H9 (cell line): ENCODE data around the gene CORO7. TPM values are rescaled to one million over a fixed set of nuclear protein-coding genes. Genes with fewer than 3 reads are reported as not detected.

Experiments
- DNase-seq: peaks from one replicate; pipeline ENCODE4 v3.0.0-alpha.2; 2017
- H2AFZ ChIP-seq: one replicate; pipeline ENCODE4 v1.6.1; 2013; ENCODE audit warnings: mild to moderate bottlenecking, low read length, control low read depth, moderate library complexity
- H2AK5ac ChIP-seq: 2 replicates; pipeline ENCODE4 v1.6.1; 2013; ENCODE audit warnings: low read length, control low read depth, mixed read lengths; ENCODE audit not compliant: insufficient read length
- H2BK120ac ChIP-seq: one replicate; pipeline ENCODE4 v1.6.1; 2013; ENCODE audit warnings: low read depth, mild to moderate bottlenecking, low read length, control low read depth, inconsistent platforms; ENCODE audit not compliant: poor library complexity, severe bottlenecking
- H2BK12ac ChIP-seq: 2 replicates; pipeline ENCODE4 v1.6.1; 2013; ENCODE audit warnings: low read length, control low read depth, mixed read lengths, low read depth; ENCODE audit not compliant: insufficient read length
- H2BK15ac ChIP-seq: 2 replicates; pipeline ENCODE4 v1.6.1; 2013; ENCODE audit warnings: low read depth, low read length, control low read depth
- H2BK20ac ChIP-seq: one replicate; pipeline ENCODE4 v1.6.1; 2013; ENCODE audit warnings: low read depth, mild to moderate bottlenecking, low read length, control low read depth, inconsistent platforms; ENCODE audit not compliant: poor library complexity, severe bottlenecking
- H2BK5ac ChIP-seq: 2 replicates; pipeline ENCODE4 v1.6.1; 2013; ENCODE audit warnings: low read length, control low read depth, mixed read lengths; ENCODE audit not compliant: insufficient read length
- H3K14ac ChIP-seq: 2 replicates; pipeline ENCODE4 v1.6.1; 2013; ENCODE audit warnings: low read length, control low read depth; ENCODE audit not compliant: insufficient read depth
- H3K18ac ChIP-seq: 2 replicates; pipeline ENCODE4 v1.6.1; 2013; ENCODE audit warnings: low read depth, mild to moderate bottlenecking, mixed read lengths, low read length, control low read depth; ENCODE audit not compliant: insufficient read length
- H3K23ac ChIP-seq: 2 replicates; pipeline ENCODE4 v1.6.1; 2013; ENCODE audit warnings: low read length, control low read depth, mixed read lengths, low read depth; ENCODE audit not compliant: insufficient read length
- H3K23me2 ChIP-seq: 2 replicates; pipeline ENCODE4 v1.6.1; 2013; ENCODE audit warnings: low read depth, mild to moderate bottlenecking, mixed read lengths, low read length, control low read depth; ENCODE audit not compliant: insufficient read length, poor library complexity, severe bottlenecking
- H3K27ac ChIP-seq: 2 replicates; pipeline ENCODE4 v1.5.1; 2013; ENCODE audit warnings: low read length, control low read depth, mixed read lengths, low read depth; ENCODE audit not compliant: insufficient read length
- H3K27me3 ChIP-seq: 2 replicates; pipeline ENCODE4 v1.6.1; 2013; ENCODE audit warnings: low read length, control low read depth, inconsistent platforms; ENCODE audit not compliant: insufficient read depth
- H3K4ac ChIP-seq: 2 replicates; pipeline ENCODE4 v1.6.1; 2013; ENCODE audit warnings: low read depth, mild to moderate bottlenecking, control low read depth, inconsistent platforms, low read length, moderate library complexity
- H3K4me1 ChIP-seq: 2 replicates; pipeline ENCODE4 v1.6.1; 2013; ENCODE audit warnings: low read length, control low read depth, inconsistent platforms; ENCODE audit not compliant: insufficient read depth
- H3K4me2 ChIP-seq: 2 replicates; pipeline ENCODE4 v1.6.1; 2013; ENCODE audit warnings: low read length, control low read depth, mixed read lengths; ENCODE audit not compliant: insufficient read length, insufficient read depth
- H3K56ac ChIP-seq: 2 replicates; pipeline ENCODE4 v1.6.1; 2013; ENCODE audit warnings: low read depth, mild to moderate bottlenecking, mixed read lengths, low read length, control low read depth; ENCODE audit not compliant: insufficient read length
- H3K79me1 ChIP-seq: 2 replicates; pipeline ENCODE4 v1.6.1; 2013; ENCODE audit warnings: low read depth, mild to moderate bottlenecking, moderate library complexity, low read length, control low read depth, inconsistent platforms; ENCODE audit not compliant: insufficient read depth, poor library complexity, severe bottlenecking
- H3K79me2 ChIP-seq: 2 replicates; pipeline ENCODE4 v1.6.1; 2013; ENCODE audit warnings: low read length, control low read depth, inconsistent platforms; ENCODE audit not compliant: insufficient read depth
- H3K9ac ChIP-seq: 2 replicates; pipeline ENCODE4 v1.6.1; 2013; ENCODE audit warnings: low read length, control low read depth, mixed read lengths; ENCODE audit not compliant: insufficient read length; ENCODE audit errors: extremely low read depth
- H3K9me3 ChIP-seq: one replicate; pipeline ENCODE4 v1.6.1; 2013; ENCODE audit warnings: low read depth, low read length, inconsistent platforms; ENCODE audit not compliant: control insufficient read depth
- H3T11ph ChIP-seq: one replicate; pipeline ENCODE4 v1.6.1; 2013; ENCODE audit warnings: mild to moderate bottlenecking, low read length, control low read depth, inconsistent platforms
- H4K20me1 ChIP-seq: one replicate; pipeline ENCODE4 v1.6.1; 2013; ENCODE audit not compliant: control insufficient read depth, insufficient read length, insufficient read depth
- H4K5ac ChIP-seq: 2 replicates; pipeline ENCODE4 v1.6.1; 2013; ENCODE audit warnings: low read depth, mild to moderate bottlenecking, mixed read lengths, low read length, control low read depth; ENCODE audit not compliant: insufficient read length
- H4K8ac ChIP-seq: replicated peaks from 2 replicates; pipeline ENCODE4 v1.6.1; 2013; ENCODE audit warnings: low read length, control low read depth, mixed read lengths, low read depth; ENCODE audit not compliant: insufficient read length
- H4K91ac ChIP-seq: 2 replicates; pipeline ENCODE4 v1.6.1; 2013; ENCODE audit warnings: low read depth, mild to moderate bottlenecking, moderate library complexity, mixed read lengths, low read length, control low read depth; ENCODE audit not compliant: insufficient read length
- H3K27ac Mint-ChIP-seq, 3 experiments: 2 replicates in 2 of 3; 3 replicates in 1 of 3; pipeline ENCODE4 v1.8.0; 2020 to 2021; ENCODE audit warnings: mixed read lengths in 3 of 3, mild to moderate bottlenecking in 1 of 3, moderate library complexity in 1 of 3
- H3K27me3 Mint-ChIP-seq: 2 replicates; pipeline ENCODE4 v1.8.0; 2021; ENCODE audit warnings: low read depth, mild to moderate bottlenecking, moderate library complexity, mixed read lengths
- H3K36me3 Mint-ChIP-seq, 3 experiments: 2 replicates in 2 of 3; 3 replicates in 1 of 3; pipeline ENCODE4 v1.8.0; 2020 to 2021; ENCODE audit warnings: low read depth in 3 of 3, mixed read lengths in 3 of 3; ENCODE audit not compliant: insufficient read depth in 1 of 3
- H3K4me1 Mint-ChIP-seq, 2 experiments: 2 replicates each; pipeline ENCODE4 v1.8.0; 2020; ENCODE audit warnings: mixed read lengths in 2 of 2
- H3K4me3 Mint-ChIP-seq, 2 experiments: 2 replicates in 1 of 2; 3 replicates in 1 of 2; pipeline ENCODE4 v1.8.0; 2020 to 2021; ENCODE audit warnings: mild to moderate bottlenecking in 2 of 2, mixed read lengths in 2 of 2, moderate library complexity in 1 of 2
- H3K9me3 Mint-ChIP-seq, 2 experiments: 2 replicates in 1 of 2; 3 replicates in 1 of 2; pipeline ENCODE4 v1.8.0; 2020; ENCODE audit warnings: mild to moderate bottlenecking in 2 of 2, mixed read lengths in 2 of 2, moderate library complexity in 1 of 2
- WGBS: extraction: QIAGEN DNeasy Blood & Tissue Kit; methylation state at CpG from one replicate; pipeline ENCODE4 v1.1.7; 2013; ENCODE audit warnings: missing lambda C conversion rate, low lambda C conversion rate, mixed read lengths; ENCODE audit not compliant: insufficient read length; ENCODE audit errors: extremely low coverage; 5-methylcytosine and 5-hydroxymethylcytosine counted together
- total RNA-seq: library from RNA; stranded (reverse); gene quantifications from 2 replicates; pipeline ENCODE4 v1.2.1, GENCODE V29; 2021
- TF ChIP-seq, protein P1 (sequence below): fragments of 200-600 bp; sonication (generic); conservative IDR thresholded peaks from 3 replicates; pipeline ENCODE4 v1.8.0; 2021; ENCODE audit warnings: antibody characterized with exemption, mild to moderate bottlenecking

The CORO7 gene
- total RNA-seq, 1 experiment from 2014 or later, result 38.4 TPM

DNA sequence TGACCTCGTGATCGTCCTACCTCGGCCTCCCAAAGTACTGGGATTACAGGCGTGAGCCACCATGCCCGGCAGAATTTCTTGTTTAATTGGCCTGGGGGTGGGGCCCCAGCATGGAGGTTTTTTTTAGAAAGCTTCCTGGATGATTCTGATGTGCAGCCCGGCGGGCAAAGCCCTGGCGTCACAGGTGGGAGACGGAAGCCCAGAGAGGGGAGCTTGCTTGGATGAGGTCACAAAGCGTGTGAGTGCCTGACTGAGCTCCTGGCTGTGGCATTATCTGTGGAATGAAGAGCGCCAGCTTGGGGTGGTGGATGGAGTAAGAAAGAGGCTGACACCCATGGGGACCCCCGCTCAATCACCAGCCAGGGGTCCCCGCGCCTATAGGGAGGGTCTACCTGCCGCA, 40.7 kb downstream of the CORO7 start:
- Mint-ChIP-seq H3K4me3 (peak overlapping the region in 1 of 2 experiments; percentile 43; a peak in 2 of 5 replicates), H3K36me3 (peaks cover 0 to 3% (median 3%) of the 10 kb centered on the region in 3 experiments; a peak in 1 of 7 replicates), H3K27me3 (no peaks in the 10 kb centered on the region), H3K4me1 (peaks cover 36 to 65% of the 10 kb centered on the region in 2 experiments), H3K9me3 (no peaks in the 10 kb centered on the region), H3K27ac (peak overlapping the region in 2 of 3 experiments; percentile 7 to 49; a peak in 2 of 7 replicates)
- Histone ChIP-seq H2BK12ac (no peak overlapping the region), H3K4me2 (no peak overlapping the region), H3K23me2 (no peaks in the 10 kb centered on the region), H3K79me2 (peaks cover 1% of the 10 kb centered on the region; the same call in 1 of the 2 replicates), H3K56ac (no peak overlapping the region), H3K79me1 (no peaks in the 10 kb centered on the region), H3K18ac (no peak overlapping the region), H2BK5ac (no peak overlapping the region), H3K9me3 (no peaks in the 10 kb centered on the region), H3K4me1 (peaks cover 11% of the 10 kb centered on the region; the same call in 1 of the 2 replicates), H3K14ac (no peak overlapping the region), H2BK120ac (no peak overlapping the region), H2BK20ac (no peak overlapping the region), H4K20me1 (no peaks in the 10 kb centered on the region), H3K27me3 (no peaks in the 10 kb centered on the region), H4K91ac (no peak overlapping the region), H4K8ac (no peak overlapping the region), H4K5ac (no peak overlapping the region), H3K27ac (no peak overlapping the region), H3T11ph (no peak overlapping the region), H2BK15ac (no peak overlapping the region), H3K9ac (no peak overlapping the region), H3K4ac (no peak overlapping the region), H2AFZ (no peak overlapping the region), H2AK5ac (no peak overlapping the region), H3K23ac (no peak overlapping the region)
- DNase-seq, result no peak
- no CpG with 5 or more reads among the region's 15 CpGs for WGBS
- TF ChIP-seq, protein P1, sequence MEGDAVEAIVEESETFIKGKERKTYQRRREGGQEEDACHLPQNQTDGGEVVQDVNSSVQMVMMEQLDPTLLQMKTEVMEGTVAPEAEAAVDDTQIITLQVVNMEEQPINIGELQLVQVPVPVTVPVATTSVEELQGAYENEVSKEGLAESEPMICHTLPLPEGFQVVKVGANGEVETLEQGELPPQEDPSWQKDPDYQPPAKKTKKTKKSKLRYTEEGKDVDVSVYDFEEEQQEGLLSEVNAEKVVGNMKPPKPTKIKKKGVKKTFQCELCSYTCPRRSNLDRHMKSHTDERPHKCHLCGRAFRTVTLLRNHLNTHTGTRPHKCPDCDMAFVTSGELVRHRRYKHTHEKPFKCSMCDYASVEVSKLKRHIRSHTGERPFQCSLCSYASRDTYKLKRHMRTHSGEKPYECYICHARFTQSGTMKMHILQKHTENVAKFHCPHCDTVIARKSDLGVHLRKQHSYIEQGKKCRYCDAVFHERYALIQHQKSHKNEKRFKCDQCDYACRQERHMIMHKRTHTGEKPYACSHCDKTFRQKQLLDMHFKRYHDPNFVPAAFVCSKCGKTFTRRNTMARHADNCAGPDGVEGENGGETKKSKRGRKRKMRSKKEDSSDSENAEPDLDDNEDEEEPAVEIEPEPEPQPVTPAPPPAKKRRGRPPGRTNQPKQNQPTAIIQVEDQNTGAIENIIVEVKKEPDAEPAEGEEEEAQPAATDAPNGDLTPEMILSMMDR, result no peak
